ENCODE data around the gene SLC25A48. TPM values are rescaled to one million over a fixed set of nuclear protein-coding genes. Genes with fewer than 3 reads are reported as not detected.

The SLC25A48 gene
- total and polyA plus RNA-seq, 11 donors, result 0.38 to 8.7 (median 1.7) TPM; not detected in 6

- 71 to 77% (median 73%) methylated on average over 11 to 13 of the region's 13 CpGs for WGBS, 4 donors
- peaks cover 0 to 9% (median 3%) of the 10 kb centered on the region in 12 donors for H3K4me1 ChIP-seq
Measured at GRCh38 chr5:135887881-135888614, 53.6 kb downstream of the SLC25A48 start.

GRCh38 chr5:135890296-135890695, 55.8 kb downstream of the SLC25A48 start:
- no peaks in the 10 kb centered on the region for H3K36me3 ChIP-seq
- DNase-seq, result no peak
- H3K27me3 ChIP-seq, result peaks cover 0 to 17% (median 0%) of the 10 kb centered on the region in 9 donors
- H3K4me1 ChIP-seq, result peaks cover 0 to 9% (median 3%) of the 10 kb centered on the region in 12 donors
- no peak for TF ChIP-seq POLR2A (IDR thresholded peaks at IDR 0.05)
- TF ChIP-seq, protein P1, sequence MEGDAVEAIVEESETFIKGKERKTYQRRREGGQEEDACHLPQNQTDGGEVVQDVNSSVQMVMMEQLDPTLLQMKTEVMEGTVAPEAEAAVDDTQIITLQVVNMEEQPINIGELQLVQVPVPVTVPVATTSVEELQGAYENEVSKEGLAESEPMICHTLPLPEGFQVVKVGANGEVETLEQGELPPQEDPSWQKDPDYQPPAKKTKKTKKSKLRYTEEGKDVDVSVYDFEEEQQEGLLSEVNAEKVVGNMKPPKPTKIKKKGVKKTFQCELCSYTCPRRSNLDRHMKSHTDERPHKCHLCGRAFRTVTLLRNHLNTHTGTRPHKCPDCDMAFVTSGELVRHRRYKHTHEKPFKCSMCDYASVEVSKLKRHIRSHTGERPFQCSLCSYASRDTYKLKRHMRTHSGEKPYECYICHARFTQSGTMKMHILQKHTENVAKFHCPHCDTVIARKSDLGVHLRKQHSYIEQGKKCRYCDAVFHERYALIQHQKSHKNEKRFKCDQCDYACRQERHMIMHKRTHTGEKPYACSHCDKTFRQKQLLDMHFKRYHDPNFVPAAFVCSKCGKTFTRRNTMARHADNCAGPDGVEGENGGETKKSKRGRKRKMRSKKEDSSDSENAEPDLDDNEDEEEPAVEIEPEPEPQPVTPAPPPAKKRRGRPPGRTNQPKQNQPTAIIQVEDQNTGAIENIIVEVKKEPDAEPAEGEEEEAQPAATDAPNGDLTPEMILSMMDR (IDR thresholded peaks at IDR 0.05), result no peak
- no peak overlapping the region for H3K27ac ChIP-seq
- 28 to 35% (median 32%) methylated on average over 2 of the region's 2 CpGs for WGBS, 4 donors
- no peaks in the 10 kb centered on the region for H3K9me3 ChIP-seq
- peak in 3 of 4 donors; percentile 29 to 44 (median 30) for ATAC-seq
- no peak overlapping the region for H3K4me3 ChIP-seq
- intact Hi-C loops (cut with DNase I), result loop anchor here in 1 of 10 donors (5.0 kb wide), 1 partner anchor 47 kb away; no protein-coding TSS in a partner anchor

More at GRCh38 chr5:135887881-135888614, 53.6 kb downstream of the SLC25A48 start:
- intact Hi-C loops (cut with DNase I), result loop anchor here in 9 of 10 donors (1.0 to 10.0 kb wide), 11 partner anchors 57 to 887 kb away; no protein-coding TSS in a partner anchor
- Histone ChIP-seq H3K27ac (no peak overlapping the region), H3K9me3 (no peaks in the 10 kb centered on the region), H3K4me3 (no peak overlapping the region), H3K36me3 (no peaks in the 10 kb centered on the region), H3K27me3 (peaks cover 0 to 34% (median 2%) of the 10 kb centered on the region in 9 donors)
- DNase-seq (no peak), ATAC-seq (peak in 1 of 4 donors; percentile 47)
- no peak for TF ChIP-seq POLR2A (IDR thresholded peaks at IDR 0.05)
- TF ChIP-seq, protein P1 (IDR thresholded peaks at IDR 0.05), result no peak

- WGBS, 4 donors, result 77 to 87% (median 84%) methylated on average over 5 of the region's 5 CpGs
- intact Hi-C loops (cut with DNase I), result loop anchor here in 1 of 10 donors (5.0 kb wide), 1 partner anchor 46 kb away; no protein-coding TSS in a partner anchor
Measured at GRCh38 chr5:135890867-135891266, 56.4 kb downstream of the SLC25A48 start.

DNA sequence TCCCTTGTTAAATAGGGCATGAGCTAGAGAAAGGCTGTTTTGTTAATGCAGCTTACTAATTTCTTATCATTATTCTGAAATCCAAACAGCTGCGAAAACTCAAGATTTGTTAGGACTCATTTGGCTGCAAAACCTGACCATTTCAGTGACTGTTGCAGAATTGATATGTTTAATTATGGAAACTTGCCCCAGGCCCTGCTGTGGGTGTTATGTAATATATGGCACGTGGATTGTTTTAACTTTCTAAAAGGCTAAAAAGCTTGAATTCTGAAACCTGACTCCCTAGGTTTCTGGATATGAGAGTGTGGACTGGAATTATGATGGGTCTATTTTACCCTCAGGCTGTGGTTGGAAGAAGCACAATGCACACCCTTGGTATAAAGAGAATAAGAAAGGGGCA, 56.8 kb downstream of the SLC25A48 start:
- Histone ChIP-seq H3K9me3 (no peaks in the 10 kb centered on the region), H3K27ac (no peak overlapping the region), H3K4me1 (peaks cover 0 to 9% (median 3%) of the 10 kb centered on the region in 12 donors), H3K36me3 (no peaks in the 10 kb centered on the region), H3K27me3 (peaks cover 0 to 25% (median 0%) of the 10 kb centered on the region in 9 donors), H3K4me3 (no peak overlapping the region)
- TF ChIP-seq POLR2A (IDR thresholded peaks at IDR 0.05), result no peak
- TF ChIP-seq, protein P1 (IDR thresholded peaks at IDR 0.05), result no peak
- DNase-seq (no peak), ATAC-seq (no peak)
- intact Hi-C loops (cut with DNase I), result loop anchor here in 1 of 10 donors (5.0 kb wide), 1 partner anchor 46 kb away; no protein-coding TSS in a partner anchor
- WGBS, 4 donors, result 67 to 83% (median 79%) methylated on average over 2 of the region's 2 CpGs

More at GRCh38 chr5:135890867-135891266, 56.4 kb downstream of the SLC25A48 start:
- Histone ChIP-seq H3K4me3 (no peak overlapping the region), H3K36me3 (no peaks in the 10 kb centered on the region), H3K27me3 (peaks cover 0 to 21% (median 0%) of the 10 kb centered on the region in 9 donors), H3K27ac (no peak overlapping the region), H3K9me3 (no peaks in the 10 kb centered on the region), H3K4me1 (peaks cover 0 to 9% (median 3%) of the 10 kb centered on the region in 12 donors)
- no peak for DNase-seq
- ATAC-seq, result no peak
- TF ChIP-seq, protein P1 (IDR thresholded peaks at IDR 0.05), result no peak
- TF ChIP-seq POLR2A (IDR thresholded peaks at IDR 0.05), result no peak

Measured in heart left ventricle (tissue), 16 donors.